Fibroblast of skin of left quadriceps (primary cell): ENCODE results near the gene ZNF627.
"Not testable (repeated sequence)": the region's sequence is repeated elsewhere in the genome, so short reads cannot be mapped to it uniquely, and the experiment has no call there.

Source experiments
- DNase-seq, 2 experiments: peaks; one replicate each; pipeline ENCODE4 v3.0.0-alpha.2; 2013; ENCODE audit warnings: low read depth in 2 of 2

The ZNF627 gene

GRCh38 chr19:11624069-11624463 lies 26.8 kb downstream of the ZNF627 start:
- DNase-seq, result no peak

- DNase-seq, result no peak
These were observed 29.0 kb downstream of the ZNF627 start for GRCh38 chr19:11626252-11626651.

- DNase-seq, result no peak
These were observed 35.9 kb downstream of the ZNF627 start for GRCh38 chr19:11633223-11633622.

- DNase-seq, result not testable (repeated sequence)
These were observed 36.9 kb downstream of the ZNF627 start for GRCh38 chr19:11634018-11634662.

GRCh38 chr19:11639245-11639601 lies 41.9 kb downstream of the ZNF627 start:
- DNase-seq, result no peak

GRCh38 chr19:11639602-11640471 lies 42.6 kb downstream of the ZNF627 start:
- DNase-seq, result peak; percentile 76

- no peak for DNase-seq
These were observed 44.0 kb downstream of the ZNF627 start for GRCh38 chr19:11641244-11641643.

- no peak for DNase-seq
These were observed 45.6 kb downstream of the ZNF627 start for GRCh38 chr19:11642902-11643301.

GRCh38 chr19:11649941-11650340 lies 52.7 kb downstream of the ZNF627 start:
- DNase-seq, result peak in 1 of 2 experiments; percentile 1

- no peak for DNase-seq
These were observed 53.8 kb downstream of the ZNF627 start for GRCh38 chr19:11651062-11651461.

GRCh38 chr19:11652056-11652455 lies 54.8 kb downstream of the ZNF627 start:
- DNase-seq, result no peak

- DNase-seq, result no peak
These were observed 55.2 kb downstream of the ZNF627 start for GRCh38 chr19:11652492-11652891.

- DNase-seq, result no peak
These were observed 59.3 kb downstream of the ZNF627 start for GRCh38 chr19:11656535-11656934.

GRCh38 chr19:11657307-11657706 lies 60.0 kb downstream of the ZNF627 start:
- no peak for DNase-seq

- DNase-seq, result no peak
These were observed 61.7 kb downstream of the ZNF627 start for GRCh38 chr19:11658970-11659369.

- no peak for DNase-seq
These were observed 62.3 kb downstream of the ZNF627 start for GRCh38 chr19:11659612-11660011.

- no peak for DNase-seq
These were observed 65.0 kb downstream of the ZNF627 start for GRCh38 chr19:11662278-11662677.

GRCh38 chr19:11663181-11663591 lies 65.9 kb downstream of the ZNF627 start:
- no peak for DNase-seq
